Testis (tissue), 3 donors: ENCODE results near the gene NOS1. TPM values are rescaled to one million over a fixed set of nuclear protein-coding genes. Genes with fewer than 3 reads are reported as not detected.
"Not testable (repeated sequence)": the region's sequence is repeated elsewhere in the genome, so short reads cannot be mapped to it uniquely, and the experiment has no call there.

Source experiments
- DNase-seq: peaks from one replicate; pipeline ENCODE4 v3.0.0-alpha.2; 2019
- H3K27ac ChIP-seq, 2 donors: fragments of 200-600 bp; sonication (generic); one replicate each; pipeline ENCODE4 v1.5.1; 2019
- H3K27me3 ChIP-seq: fragments of 200-600 bp; sonication (generic); one replicate; pipeline ENCODE4 v1.5.1; 2019
- H3K36me3 ChIP-seq: fragments of 200-600 bp; sonication (generic); one replicate; pipeline ENCODE4 v1.5.1; 2017; ENCODE audit warnings: low read depth; ENCODE audit errors: missing control alignments
- H3K4me1 ChIP-seq: fragments of 200-600 bp; sonication (generic); one replicate; pipeline ENCODE4 v1.5.1; 2019
- H3K4me3 ChIP-seq, 2 donors: fragments of 200-600 bp; sonication (generic); one replicate each; pipeline ENCODE4 v1.5.1; 2017 to 2019
- H3K9me3 ChIP-seq: fragments of 200-600 bp; sonication (generic); one replicate; pipeline ENCODE4 v1.5.1; 2017
- POLR2A ChIP-seq: fragments of 450-650 bp; IDR thresholded peaks from one replicate; pipeline ENCODE4 v1.6.1; 2017; ENCODE audit warnings: antibody characterized with exemption, mild to moderate bottlenecking, moderate library complexity
- WGBS, 2 donors: methylation state at CpG; one replicate each; pipeline ENCODE4 v1.1.5; 2018; 5-methylcytosine and 5-hydroxymethylcytosine counted together
- intact Hi-C: fragments of 100-400 bp; cut with DNase I; formaldehyde crosslinking; loops from one replicate; pipeline ENCODE4 v1.15.1; 2023; ENCODE audit warnings: low total_unique reads
- polyA plus RNA-seq: library from polyadenylated mRNA; stranded (reverse); fragments of 350-450 nt; fragmentation: Illumina TruSeq; extraction: RNeasy Lipid Tissue Mini Kit (QIAGEN cat#74804); gene quantifications from one replicate; pipeline ENCODE4 v1.2.3, GENCODE V29; 2014; ENCODE audit warnings: low read depth, low replicate concordance; ENCODE audit not compliant: insufficient read depth
- total RNA-seq, 2 donors: library from RNA; depleted of rRNA; stranded (reverse); fragments of >200 nt; gene quantifications; one replicate each; pipeline ENCODE4 v1.2.3, GENCODE V29; 2016
- TF ChIP-seq, protein P1 (sequence below), 3 experiments: fragments of 450-650 bp in 2 of 3; fragments of 200-600 bp in 1 of 3; sonication (generic) in 1 of 3; IDR thresholded peaks; one replicate each; pipeline ENCODE4 v1.5.1; 2016 to 2019; ENCODE audit warnings: antibody characterized with exemption in 3 of 3, mild to moderate bottlenecking in 2 of 3, moderate library complexity in 1 of 3

Gene NOS1
- total and polyA plus RNA-seq, 3 donors from 2014 or later = 1.5 to 3.8 (median 3.1) TPM

DNA sequence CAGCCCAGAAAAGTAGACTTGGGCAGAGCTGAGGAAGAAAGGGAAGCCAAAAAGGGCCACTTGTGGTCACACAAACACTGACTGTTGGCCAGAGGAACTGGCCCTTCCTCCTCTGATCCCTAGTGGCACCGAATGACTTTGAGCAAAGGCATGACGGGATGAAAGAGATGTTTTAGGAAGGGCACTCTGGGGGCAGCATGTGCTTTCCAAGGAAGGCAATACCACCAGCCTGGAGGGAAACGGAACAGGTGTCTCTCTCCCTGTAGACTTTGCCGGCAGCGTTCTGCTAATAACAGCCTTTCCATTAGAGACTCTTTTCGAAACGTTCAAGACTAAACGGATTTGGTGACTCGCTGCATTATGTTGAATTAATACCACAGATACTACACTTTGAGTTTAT, 158.9 kb downstream of the NOS1 start:
- Histone ChIP-seq H3K27me3 (no peaks in the 10 kb centered on the region), H3K9me3 (no peaks in the 10 kb centered on the region), H3K36me3 (no peaks in the 10 kb centered on the region), H3K4me1 (peaks cover 3% of the 10 kb centered on the region), H3K4me3 (no peak overlapping the region), H3K27ac (no peak overlapping the region)
- intact Hi-C loops = no loop called here
- no peak for DNase-seq
- TF ChIP-seq POLR2A = no peak
- TF ChIP-seq, protein P1, sequence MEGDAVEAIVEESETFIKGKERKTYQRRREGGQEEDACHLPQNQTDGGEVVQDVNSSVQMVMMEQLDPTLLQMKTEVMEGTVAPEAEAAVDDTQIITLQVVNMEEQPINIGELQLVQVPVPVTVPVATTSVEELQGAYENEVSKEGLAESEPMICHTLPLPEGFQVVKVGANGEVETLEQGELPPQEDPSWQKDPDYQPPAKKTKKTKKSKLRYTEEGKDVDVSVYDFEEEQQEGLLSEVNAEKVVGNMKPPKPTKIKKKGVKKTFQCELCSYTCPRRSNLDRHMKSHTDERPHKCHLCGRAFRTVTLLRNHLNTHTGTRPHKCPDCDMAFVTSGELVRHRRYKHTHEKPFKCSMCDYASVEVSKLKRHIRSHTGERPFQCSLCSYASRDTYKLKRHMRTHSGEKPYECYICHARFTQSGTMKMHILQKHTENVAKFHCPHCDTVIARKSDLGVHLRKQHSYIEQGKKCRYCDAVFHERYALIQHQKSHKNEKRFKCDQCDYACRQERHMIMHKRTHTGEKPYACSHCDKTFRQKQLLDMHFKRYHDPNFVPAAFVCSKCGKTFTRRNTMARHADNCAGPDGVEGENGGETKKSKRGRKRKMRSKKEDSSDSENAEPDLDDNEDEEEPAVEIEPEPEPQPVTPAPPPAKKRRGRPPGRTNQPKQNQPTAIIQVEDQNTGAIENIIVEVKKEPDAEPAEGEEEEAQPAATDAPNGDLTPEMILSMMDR (IDR thresholded peaks at IDR 0.05) = no peak
- WGBS, 2 donors = 90 to 93% methylated on average over 9 of the region's 9 CpGs

DNA sequence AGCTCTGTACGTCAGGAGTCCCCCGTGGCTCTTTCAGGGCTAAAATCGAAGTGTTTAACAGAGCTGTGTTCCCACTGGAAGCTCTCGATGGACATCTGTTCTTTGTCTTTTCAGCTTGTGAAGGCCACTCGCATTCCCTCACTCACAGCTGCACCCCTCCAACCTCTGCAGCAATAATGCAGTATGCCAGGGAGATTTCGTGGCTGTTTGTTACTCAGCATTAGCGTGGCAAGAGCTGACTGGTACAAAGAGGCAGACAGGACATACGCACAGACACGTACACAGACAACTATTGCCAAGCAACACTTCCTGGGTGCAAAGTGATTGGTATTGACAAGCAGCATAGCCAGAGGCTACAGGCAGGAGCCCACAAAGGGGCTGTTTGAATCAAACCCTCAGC, 159.4 kb downstream of the NOS1 start:
- no peaks in the 10 kb centered on the region for H3K4me1 ChIP-seq
- no peak for TF ChIP-seq POLR2A
- TF ChIP-seq, protein P1 (IDR thresholded peaks at IDR 0.05) = no peak
- H3K36me3 ChIP-seq = no peaks in the 10 kb centered on the region
- no peaks in the 10 kb centered on the region for H3K27me3 ChIP-seq
- no peaks in the 10 kb centered on the region for H3K9me3 ChIP-seq
- no peak overlapping the region for H3K4me3 ChIP-seq
- no peak overlapping the region for H3K27ac ChIP-seq
- intact Hi-C loops = no loop called here
- 94 to 97% methylated on average over 9 of the region's 9 CpGs for WGBS, 2 donors
- no peak for DNase-seq

DNA sequence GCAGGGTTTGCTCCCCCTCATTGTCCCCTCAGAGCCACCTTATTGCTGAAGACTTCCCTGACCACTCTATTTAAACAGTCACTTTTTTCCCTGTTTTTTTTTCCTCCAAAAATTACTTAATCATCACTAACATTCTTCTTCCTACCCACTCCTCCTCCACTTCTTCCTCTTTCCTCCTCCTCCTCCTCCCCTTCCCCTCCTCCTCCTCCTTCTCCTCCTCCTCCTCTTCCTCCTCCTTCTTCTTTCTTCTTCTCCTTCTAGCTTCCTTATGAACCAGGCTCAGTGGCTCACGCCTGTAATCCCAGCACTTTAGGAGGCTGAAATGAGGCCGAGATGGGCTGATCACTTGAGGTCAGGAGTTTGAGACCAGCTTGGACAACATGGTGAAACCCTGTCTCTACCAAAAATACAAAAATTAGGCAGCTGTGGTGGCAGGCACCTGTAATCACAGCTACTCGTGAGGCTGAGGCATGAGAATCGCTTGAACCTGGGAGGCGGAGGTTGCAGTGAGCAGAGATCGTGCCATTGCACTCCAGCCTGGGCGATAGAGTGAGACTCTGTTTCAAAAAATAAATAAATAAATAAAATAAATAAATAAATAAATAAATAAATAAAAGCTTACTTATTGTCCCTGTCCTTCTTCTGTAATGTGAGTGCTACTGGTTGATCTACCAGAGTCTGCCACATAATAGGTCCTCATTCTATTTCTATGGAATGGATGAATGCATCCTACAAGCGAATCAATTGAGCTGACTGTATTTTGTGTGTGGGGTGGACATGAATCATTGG, 161.3 kb downstream of the NOS1 start:
- DNase-seq, intact Hi-C loops, H3K27ac ChIP-seq, H3K4me3 ChIP-seq, H3K9me3 ChIP-seq, H3K36me3 ChIP-seq, H3K4me1 ChIP-seq, H3K27me3 ChIP-seq: not testable (repeated sequence)
- WGBS, 2 donors = 90% methylated on average over 8 of the region's 8 CpGs

DNA sequence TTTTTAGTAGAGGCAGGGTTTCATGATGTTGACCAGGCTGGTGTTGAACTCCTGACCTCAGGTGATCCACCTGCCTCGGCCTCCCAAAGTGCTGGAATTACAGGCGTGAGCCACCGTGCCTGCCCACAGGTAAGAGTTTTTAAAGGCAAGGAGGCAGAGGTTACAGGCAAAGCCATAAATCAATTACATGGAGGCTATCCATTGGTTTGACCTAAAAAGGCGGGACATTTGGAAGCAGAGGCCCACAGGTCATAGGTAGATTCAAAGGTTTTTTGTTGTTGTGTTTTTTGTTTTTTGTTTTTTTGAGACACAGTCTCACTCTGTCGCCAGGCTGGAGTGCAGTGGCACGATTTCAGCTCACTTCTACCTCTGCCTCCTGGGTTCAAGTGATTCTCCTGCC, 165.1 kb downstream of the NOS1 start:
- intact Hi-C loops = not testable (repeated sequence)
- WGBS, 2 donors = 96 to 98% methylated on average over 6 of the region's 6 CpGs

DNA sequence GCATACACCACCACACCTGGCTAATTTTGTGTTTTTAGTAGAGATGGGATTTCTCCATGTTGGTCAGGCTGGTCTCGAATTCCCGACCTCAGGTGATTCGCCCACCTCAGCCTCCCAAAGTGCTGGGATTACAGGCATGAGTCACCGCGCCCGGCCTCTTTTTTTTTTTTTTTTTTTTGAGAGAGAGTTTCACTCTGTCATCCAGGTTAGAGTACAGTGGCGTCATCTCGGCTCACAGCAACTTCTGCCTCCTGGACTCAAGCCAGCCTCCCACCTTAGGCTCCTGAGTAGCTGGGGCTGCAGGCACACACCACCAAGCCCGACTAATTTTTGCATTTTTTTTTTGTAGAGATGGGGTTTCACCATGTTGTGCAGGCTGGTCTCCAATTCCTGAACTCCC, 166.4 kb downstream of the NOS1 start:
- H3K27ac ChIP-seq, H3K36me3 ChIP-seq, H3K4me3 ChIP-seq, intact Hi-C loops, H3K4me1 ChIP-seq, H3K27me3 ChIP-seq, DNase-seq, H3K9me3 ChIP-seq: not testable (repeated sequence)
- WGBS, 2 donors = 95 to 99% methylated on average over 9 of the region's 9 CpGs

More for the DNA sequence above, 165.1 kb downstream of the NOS1 start:
- not testable (repeated sequence) for H3K4me3 ChIP-seq, H3K27ac ChIP-seq, DNase-seq, H3K4me1 ChIP-seq, H3K36me3 ChIP-seq, H3K9me3 ChIP-seq, H3K27me3 ChIP-seq

DNA sequence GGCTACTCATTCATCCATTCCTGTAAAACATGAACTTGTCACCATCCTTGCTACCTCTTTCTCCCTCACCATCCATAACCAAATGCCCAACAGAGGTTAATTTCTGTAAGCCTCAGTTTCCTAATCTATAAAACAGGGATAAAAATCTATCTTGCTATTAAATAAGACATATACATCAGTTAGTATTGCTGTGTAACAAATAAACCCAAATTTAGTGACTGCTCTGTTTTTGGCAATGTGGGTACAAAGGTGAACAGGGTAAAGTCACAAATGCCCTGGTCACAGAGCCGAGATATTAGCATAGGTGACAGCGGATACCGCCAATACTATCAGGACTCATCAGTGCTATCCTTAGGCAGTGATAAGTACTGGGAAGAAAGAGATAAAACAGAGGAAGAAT, 167.5 kb downstream of the NOS1 start:
- no peaks in the 10 kb centered on the region for H3K27me3 ChIP-seq
- no peak overlapping the region for H3K27ac ChIP-seq
- 83 to 92% methylated on average over 3 of the region's 3 CpGs for WGBS, 2 donors
- no peaks in the 10 kb centered on the region for H3K36me3 ChIP-seq
- no peak for DNase-seq
- no peak overlapping the region for H3K4me3 ChIP-seq
- H3K4me1 ChIP-seq = no peaks in the 10 kb centered on the region
- TF ChIP-seq POLR2A = no peak
- TF ChIP-seq, protein P1 (IDR thresholded peaks at IDR 0.05) = no peak
- intact Hi-C loops = no loop called here
- no peaks in the 10 kb centered on the region for H3K9me3 ChIP-seq

DNA sequence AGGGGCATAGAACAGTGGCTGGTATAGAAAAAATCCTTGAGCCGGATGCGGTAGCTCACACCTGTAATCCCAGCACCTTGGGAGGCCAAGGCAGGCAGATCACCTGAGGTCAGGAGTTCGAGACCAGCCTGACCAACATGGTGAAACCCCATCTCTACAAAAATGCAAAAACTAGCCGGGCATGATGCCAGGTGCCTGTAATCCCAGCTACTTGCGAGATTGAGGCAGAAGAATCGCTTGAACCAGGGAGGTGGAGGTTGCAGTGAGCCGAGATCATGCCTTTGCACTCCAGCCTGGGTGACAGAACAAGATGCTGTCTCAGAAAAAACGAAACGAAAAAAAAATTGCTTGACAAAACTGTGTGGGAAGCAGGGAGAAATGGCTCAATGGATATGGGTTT, 168.8 kb downstream of the NOS1 start:
- H3K27ac ChIP-seq, DNase-seq, H3K27me3 ChIP-seq, intact Hi-C loops, H3K36me3 ChIP-seq, H3K4me3 ChIP-seq, H3K9me3 ChIP-seq, H3K4me1 ChIP-seq: not testable (repeated sequence)
- 86 to 87% methylated on average over 9 of the region's 9 CpGs for WGBS, 2 donors
